NCI-H460 (cell line): ENCODE results near the gene GPR42. TPM values are rescaled to one million over a fixed set of nuclear protein-coding genes. Genes with fewer than 3 reads are reported as not detected.
"Not testable (repeated sequence)": the region's sequence is repeated elsewhere in the genome, so short reads cannot be mapped to it uniquely, and the experiment has no call there.

Experiments used
- DNase-seq: peaks from one replicate; pipeline ENCODE4 v3.0.0-alpha.2; 2016; ENCODE audit warnings: low read depth; ENCODE audit errors: extremely low read depth
- total RNA-seq: library from RNA; depleted of rRNA; stranded (reverse); fragments of >200 nt; shearing (Covaris generic); gene quantifications from 2 replicates; pipeline ENCODE4 v1.2.3, GENCODE V29; 2014

Gene GPR42
- total RNA-seq, 1 experiment from 2014 or later, result not detected

DNA sequence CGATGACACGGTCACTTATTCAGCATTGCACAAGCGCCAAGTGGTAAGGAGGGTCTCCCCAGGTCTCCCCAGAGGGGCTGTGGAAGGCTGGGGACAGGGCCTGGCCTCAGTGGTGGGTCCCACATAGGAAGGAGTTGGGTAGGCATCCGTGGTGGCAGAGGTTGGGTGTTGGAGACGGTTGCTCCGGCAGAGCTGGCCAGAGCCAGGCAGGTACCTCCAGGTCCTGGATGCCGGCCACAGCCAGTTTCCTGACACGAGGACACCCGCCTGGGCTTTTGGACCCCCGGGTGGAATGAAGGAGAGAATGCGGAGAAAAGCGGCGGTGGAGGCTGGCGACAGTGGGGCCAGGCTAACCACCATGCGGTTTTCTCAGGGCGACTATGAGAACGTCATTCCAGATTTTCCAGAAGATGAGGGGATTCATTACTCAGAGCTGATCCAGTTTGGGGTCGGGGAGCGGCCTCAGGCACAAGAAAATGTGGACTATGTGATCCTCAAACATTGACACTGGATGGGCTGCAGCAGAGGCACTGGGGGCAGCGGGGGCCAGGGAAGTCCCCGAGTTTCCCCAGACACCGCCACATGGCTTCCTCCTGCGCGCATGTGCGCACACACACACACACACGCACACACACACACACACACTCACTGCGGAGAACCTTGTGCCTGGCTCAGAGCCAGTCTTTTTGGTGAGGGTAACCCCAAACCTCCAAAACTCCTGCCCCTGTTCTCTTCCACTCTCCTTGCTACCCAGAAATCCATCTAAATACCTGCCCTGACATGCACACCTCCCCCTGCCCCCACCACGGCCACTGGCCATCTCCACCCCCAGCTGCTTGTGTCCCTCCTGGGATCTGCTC lies 24.4 kb upstream of the GPR42 start:
- DNase-seq, result no peak

DNA sequence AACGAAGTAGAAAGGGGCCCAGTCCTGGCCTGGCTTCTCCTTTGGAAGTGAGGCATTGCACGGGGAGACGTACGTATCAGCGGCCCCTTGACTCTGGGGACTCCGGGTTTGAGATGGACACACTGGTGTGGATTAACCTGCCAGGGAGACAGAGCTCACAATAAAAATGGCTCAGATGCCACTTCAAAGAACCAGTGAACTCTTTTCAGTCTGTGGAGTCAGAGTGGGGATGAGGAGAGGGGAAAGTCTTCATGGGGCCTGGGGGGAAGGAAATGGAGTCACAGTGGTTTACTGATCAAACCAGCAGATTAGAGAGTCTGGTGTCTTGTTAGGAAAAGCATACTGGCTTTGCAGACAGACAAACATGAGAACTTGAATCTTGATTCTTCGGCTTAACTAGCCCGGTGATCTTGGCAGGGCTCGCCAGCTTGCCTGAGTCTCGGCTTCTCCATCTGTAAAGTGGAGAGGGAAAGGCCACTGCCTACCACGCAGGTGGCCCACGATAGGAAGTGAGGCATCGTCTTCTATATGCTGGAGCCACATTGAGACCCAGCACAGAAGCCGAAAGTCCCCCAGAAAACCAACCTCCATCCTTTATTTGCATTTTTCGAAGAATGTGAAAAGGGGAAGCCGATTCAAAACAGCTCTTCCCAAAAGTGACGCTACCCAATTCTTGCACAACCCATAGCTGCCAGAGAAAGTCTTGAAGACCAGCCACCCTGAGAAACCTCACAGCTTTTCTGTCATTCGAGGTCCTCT lies 23.5 kb upstream of the GPR42 start, which contains the start of gene FFAR1:
TSS of gene FFAR1 (plus strand) at position 732 of the 759 bp plus-strand sequence. CDS start 3,650 bp downstream, outside the sequence.
- no peak for DNase-seq

DNA sequence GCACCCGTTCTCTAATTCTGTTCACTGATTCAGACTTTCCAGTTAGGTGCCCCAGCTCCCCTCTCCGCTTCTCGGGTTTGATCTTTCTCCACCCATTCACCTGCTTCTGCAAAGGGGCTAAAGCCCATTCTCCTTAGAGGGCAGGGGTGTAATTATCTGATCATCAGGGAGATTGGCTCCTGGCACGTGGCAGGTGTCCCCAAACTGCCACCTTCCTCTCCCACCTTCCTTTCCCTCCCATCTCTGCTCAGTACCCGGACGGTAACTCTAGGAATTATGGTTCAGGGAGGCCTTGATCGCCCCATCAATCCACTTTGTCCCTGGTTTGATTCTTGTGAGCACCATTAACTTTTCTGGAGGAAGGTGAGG lies 23.0 kb upstream of the GPR42 start:
- DNase-seq, result no peak

DNA sequence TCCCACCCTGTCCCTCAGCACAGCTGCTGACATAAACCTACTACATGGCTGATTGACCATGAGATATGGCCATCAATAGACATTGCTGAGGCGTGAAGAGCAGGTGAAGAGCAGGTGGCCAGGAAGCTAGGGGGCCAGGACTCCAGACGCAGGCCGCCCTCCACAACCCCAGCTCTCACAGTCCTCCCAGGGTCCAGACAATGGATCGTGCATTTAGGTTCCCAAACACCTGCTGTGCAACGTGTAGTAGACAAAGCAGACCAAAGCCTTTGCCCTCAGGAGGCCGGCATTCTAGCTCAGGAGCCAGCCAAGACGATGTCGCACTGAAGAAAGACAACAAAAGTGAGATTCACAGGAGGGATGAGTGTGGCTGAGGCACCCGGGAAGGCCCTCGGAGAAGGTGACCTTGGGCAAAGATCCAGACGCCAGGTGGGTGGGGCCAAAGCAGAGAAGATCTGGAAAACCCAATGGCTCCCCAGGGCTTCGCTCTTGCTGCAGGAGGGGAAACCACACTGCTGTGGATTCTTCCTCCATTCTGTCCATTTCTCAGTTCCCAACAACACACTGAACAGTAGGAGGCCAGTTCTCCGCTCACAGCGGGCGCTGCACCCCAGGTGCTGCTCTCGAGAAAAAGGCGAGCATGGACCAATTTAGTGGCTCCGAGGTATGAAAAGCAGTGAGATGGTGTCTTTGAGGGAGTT lies 21.8 kb upstream of the GPR42 start:
- DNase-seq, result no peak

DNA sequence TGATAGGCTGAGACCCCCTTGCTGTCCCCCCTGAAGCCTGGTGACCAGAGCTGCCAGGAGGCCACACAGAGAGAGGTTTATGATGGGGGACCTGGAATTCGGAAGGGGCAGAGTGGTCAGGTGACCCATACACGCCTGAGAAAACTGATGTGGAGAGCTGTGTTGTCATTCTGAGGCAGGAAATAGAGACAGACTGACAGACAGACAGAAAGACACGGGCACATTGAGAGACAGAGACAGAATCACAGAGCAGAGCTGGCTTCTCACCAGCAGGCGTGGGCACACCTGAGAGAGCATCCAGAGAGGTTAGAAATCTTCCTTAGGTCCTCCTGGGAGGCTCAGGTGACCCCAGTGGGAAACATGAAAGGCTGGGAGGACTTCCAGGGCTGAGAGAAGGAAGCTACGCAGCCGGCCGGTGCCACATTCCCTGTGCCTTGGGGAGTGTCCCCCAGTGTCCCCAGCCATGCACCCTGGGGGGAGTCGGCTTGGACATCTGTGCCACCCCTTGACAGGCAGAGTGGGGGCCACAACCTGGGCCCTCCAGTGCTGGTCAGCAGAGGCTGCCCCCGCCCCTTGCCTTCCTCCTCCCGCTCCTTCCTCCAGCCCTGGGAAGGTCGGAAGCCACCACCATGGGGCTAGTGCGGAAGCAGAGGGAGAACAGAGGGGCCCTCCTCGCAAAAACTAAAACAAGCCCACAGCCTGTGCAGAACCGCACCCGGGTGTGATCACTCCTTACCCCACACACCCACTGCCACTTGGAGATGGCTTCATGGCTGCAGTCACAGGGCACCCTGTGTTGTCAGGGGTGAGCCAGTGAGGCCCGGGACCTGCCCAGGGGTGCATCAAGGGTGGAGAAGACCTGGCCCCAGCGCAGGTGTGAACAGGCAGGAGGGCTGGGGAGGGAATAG lies 21.0 kb upstream of the GPR42 start:
- DNase-seq, result no peak

DNA sequence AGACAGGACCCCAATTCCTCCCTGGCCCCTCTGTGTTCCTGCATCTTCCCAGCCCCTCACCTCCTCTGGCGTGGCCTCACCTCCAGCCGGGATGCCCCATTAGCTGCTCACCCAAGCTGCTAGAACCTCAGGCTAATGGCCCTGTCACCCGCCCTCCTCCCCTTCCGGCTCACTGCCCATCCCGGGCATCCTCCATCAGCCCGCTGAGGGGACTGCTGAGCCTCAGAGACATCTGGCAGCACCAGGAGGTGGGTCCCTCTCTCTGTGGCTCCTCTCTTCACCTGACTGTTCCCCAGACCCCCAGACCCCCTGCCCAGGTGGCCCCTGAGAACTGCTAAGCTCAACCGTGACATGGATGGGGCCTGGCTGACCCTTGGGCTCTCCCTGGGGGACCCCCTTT lies 20.3 kb upstream of the GPR42 start:
- DNase-seq, result no peak

DNA sequence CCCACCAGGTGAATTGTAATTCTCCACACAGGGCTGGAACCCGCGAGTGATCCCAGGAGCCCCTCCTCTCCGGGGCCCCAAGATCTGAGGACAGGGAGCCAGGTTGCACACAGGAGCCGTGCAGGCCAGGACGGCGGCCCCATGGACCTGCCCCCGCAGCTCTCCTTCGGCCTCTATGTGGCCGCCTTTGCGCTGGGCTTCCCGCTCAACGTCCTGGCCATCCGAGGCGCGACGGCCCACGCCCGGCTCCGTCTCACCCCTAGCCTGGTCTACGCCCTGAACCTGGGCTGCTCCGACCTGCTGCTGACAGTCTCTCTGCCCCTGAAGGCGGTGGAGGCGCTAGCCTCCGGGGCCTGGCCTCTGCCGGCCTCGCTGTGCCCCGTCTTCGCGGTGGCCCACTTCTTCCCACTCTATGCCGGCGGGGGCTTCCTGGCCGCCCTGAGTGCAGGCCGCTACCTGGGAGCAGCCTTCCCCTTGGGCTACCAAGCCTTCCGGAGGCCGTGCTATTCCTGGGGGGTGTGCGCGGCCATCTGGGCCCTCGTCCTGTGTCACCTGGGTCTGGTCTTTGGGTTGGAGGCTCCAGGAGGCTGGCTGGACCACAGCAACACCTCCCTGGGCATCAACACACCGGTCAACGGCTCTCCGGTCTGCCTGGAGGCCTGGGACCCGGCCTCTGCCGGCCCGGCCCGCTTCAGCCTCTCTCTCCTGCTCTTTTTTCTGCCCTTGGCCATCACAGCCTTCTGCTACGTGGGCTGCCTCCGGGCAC lies 19.3 kb upstream of the GPR42 start:
- DNase-seq, result no peak

DNA sequence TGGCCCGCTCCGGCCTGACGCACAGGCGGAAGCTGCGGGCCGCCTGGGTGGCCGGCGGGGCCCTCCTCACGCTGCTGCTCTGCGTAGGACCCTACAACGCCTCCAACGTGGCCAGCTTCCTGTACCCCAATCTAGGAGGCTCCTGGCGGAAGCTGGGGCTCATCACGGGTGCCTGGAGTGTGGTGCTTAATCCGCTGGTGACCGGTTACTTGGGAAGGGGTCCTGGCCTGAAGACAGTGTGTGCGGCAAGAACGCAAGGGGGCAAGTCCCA lies 18.8 kb upstream of the GPR42 start:
- no peak for DNase-seq

DNA sequence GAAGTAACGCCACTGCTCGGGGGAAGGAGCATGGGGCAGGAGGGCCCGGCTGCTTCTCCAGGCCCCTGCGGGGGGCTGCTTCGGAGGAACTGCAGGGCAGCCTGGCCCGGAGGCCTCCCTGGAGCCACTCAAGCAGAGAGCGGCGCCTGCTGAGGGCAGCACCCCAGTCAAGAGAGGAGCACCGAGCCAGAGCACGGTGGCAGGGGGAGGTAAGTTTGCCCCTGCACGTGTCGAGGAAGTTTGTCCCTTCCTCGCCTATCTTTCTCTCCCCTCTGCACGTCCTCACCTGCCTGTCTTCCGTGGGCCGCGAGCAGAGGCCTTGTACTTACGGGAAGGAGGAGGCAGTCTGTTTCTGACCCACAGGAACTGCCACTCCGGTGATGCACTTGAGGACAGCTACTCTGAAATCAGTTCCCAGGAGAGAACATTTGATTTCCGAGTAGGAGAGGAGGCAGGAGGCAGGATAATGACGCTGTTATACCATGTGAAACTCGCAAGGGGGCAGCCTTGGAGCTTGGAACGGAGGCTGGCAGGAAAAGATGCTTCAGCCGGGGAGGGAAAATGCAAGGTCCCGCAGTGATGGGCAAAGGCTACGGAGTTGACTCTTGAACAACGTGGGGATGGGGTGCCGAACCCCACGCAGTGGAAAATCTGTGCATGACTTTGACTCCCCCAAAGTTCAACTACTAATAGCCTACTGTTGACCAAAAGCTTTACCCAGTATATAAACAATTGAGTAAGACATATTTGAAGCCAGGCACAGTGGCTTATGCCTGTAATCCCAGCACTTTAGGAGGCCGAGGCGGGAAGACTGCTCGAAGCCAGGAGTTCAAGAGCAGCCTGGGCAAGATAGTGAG lies 18.2 kb upstream of the GPR42 start:
- peak; percentile 60 for DNase-seq

DNA sequence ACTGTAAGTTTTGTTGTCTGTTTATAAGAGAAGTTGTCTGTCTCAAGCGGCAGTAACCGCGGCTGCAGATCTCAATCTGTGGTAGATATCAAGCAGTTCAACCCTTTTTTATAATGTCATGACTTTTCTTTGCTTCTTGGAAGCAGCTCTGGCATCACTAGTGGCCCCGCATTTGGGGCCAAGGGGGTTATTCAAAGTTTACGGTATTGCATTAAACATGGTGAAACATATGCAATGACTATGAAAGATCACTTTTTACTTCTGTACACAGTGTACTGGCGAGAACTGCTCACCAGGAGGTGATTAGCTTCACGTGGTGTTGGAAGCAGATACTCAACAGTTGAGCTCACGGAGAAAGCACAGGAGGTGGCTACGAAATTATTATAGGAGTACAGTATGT lies 17.2 kb upstream of the GPR42 start:
- DNase-seq, result no peak

DNA sequence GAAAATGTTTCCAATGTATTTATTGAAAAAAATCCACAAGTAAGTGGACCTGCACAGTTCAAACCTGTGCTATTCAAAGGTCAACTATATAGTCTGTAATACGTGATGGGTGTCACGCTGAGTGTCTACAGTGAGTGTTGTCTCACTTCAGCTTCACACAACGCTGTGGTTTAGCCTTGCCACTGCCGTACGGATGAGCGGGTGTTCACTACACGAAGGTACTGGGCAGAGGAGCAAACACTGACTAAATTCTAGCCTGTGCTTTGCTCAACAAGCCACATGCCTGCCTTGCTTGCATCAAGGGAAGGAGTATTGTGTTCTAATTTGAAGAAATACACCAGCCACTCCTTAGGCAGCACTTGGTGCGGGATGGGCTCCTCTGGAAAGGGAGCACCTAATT lies 16.0 kb upstream of the GPR42 start:
- no peak for DNase-seq

DNA sequence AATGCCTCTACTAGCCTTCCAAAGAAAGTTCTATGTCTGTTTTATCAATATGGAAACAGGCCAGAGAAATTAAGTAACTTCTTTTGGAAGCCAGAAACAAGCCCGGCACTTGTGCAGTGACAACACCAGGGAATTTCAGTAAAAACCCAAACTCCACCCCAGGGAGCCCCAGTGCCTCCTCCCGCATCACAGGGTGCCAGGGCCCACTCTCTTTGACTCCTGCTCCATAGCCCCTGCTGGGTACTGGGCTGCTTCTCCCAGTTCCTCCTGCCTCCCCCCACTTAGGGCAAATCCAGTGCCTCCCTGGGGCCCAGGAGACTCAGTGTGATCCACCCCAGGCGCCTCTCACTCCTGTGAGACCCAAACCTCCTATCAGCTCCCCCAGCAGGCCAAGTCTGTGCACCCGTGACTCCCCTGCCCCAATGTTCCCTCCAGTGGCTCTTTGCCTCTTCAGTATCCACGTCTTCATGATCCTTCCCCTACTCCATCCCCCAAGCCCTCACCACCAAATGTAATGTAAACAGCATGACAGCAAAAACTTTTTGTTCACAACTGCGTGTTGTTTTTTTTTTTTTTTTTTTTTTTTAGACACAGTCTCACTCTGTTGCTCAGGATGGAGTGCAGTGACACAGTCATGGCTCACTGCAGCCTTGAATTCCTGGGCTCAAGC lies 14.9 kb upstream of the GPR42 start:
- no peak for DNase-seq

DNA sequence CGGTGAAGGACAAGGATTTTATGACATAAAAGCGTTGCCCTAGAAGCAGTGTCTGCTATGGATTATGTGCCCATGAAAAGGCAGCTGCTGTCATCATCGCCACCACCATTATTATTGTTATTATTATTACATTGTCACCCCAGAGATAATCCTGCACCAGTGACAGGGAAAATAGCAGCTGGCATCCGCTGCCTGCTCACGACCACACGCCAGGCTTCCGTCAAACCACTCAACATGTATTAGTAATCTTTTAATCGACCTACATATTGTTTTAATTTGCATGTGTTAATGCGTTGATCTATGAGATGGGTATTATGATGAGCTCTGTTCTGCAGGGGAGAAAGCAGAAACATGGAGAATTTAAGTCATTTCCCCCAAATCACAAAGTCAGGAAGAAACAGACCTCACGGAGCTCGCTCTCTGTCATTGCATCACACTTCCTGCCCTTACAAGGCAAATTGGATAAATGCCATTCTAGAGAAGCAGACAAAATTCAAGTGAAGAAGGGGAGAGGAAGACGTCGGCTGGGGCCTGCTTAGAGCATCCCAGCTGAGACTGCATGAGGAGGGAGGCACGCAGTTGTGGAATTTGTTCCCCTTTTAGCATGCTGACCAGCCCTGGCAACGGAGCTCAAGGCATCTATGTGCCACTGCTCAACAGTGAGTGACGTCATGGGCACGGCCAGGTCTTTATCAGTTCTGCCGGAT lies 12.8 kb upstream of the GPR42 start, which contains the start of gene FFAR3:
TSS of gene FFAR3 (plus strand) at position 594 of the 707 bp plus-strand sequence. CDS start 431 bp downstream, outside the sequence.
- DNase-seq, result no peak

DNA sequence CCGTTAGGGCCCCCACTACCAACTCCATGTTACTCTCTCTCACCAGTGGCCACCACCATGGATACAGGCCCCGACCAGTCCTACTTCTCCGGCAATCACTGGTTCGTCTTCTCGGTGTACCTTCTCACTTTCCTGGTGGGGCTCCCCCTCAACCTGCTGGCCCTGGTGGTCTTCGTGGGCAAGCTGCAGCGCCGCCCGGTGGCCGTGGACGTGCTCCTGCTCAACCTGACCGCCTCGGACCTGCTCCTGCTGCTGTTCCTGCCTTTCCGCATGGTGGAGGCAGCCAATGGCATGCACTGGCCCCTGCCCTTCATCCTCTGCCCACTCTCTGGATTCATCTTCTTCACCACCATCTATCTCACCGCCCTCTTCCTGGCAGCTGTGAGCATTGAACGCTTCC lies 12.0 kb upstream of the GPR42 start:
- not testable (repeated sequence) for DNase-seq

DNA sequence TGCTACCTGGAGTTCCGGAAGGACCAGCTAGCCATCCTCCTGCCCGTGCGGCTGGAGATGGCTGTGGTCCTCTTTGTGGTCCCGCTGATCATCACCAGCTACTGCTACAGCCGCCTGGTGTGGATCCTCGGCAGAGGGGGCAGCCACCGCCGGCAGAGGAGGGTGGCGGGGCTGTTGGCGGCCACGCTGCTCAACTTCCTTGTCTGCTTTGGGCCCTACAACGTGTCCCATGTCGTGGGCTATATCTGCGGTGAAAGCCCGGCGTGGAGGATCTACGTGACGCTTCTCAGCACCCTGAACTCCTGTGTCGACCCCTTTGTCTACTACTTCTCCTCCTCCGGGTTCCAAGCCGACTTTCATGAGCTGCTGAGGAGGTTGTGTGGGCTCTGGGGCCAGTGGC lies 11.5 kb upstream of the GPR42 start:
- not testable (repeated sequence) for DNase-seq

DNA sequence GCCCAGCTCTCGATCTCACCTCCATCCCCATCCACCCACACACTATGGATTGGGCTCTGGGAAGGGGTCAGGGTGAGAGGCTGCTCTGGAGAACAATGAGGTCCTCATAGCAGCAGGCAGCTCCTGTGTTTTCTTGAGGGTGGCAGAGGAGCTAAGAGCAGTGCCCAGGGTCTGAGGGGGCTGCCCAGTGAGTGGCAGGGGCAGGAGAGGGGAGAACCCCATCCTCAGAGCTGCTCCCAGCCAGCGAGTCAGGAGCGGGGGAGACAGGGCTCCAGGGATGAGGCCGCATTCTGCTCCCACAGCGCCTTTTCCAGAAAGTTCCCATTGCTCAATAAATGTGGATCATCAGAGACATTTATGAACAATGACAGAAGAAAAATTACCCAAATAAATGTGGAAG lies 10.8 kb upstream of the GPR42 start:
- DNase-seq, result not testable (repeated sequence)

DNA sequence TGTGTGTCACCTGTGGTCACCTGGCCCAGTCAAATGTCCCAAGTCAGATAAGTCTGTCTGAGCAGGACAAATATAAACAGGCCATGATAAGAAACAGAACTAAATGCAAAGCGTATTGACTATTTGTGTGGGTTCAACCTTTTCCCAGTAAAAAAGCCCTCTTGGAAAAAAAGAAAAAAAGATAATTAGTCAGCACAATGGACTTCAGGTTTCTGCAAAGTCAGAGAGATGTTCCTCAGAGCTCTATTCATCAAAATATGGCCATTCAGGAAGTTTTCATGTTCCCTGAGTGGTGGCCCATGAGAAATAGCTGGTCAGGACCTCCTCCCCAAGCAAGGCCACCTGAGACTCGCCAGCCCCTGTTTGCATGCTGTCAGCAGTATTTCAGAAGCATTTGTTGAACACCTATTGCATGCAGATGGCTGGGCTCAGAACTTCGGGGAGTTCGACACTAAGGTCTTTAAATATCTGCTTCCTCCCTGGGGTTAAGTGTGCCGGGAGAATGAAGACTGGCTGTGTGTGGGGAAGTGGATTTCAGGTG lies 9.9 kb upstream of the GPR42 start:
- no peak for DNase-seq
